ENCODE measurements around the gene KCNAB1. TPM values are rescaled to one million over a fixed set of nuclear protein-coding genes. Genes with fewer than 3 reads are reported as not detected.

KCNAB1 gene
- total RNA-seq, 1 donor from 2014 or later: 0.79 TPM

DNA sequence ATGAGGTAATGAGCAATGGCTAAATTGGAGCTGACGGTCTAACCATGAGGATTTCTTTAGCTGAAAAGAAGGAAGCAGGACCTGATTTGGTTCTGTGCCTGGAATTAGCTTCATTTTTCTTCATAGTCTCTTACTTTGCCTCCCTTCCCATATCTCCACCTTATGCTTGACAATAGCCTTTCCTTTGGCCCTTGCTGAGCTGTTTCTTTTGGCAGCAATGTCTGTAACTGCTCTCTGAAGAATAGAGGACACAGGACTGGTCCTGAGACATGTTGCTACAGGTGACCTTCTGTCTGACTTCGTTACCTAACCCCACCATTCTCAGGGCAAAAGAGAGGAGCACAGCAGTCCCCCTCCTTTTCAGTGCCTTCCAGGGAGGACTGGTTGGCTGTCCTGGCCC lies 312.2 kb downstream of the KCNAB1 start:
- H3K4me3 Mint-ChIP-seq: no peak overlapping the region
- no peak overlapping the region for H3K27ac Mint-ChIP-seq (ENCODE audit: unreplicated experiment)
- H3K27me3 Mint-ChIP-seq (ENCODE audit: low read depth): peaks cover 14% of the 10 kb centered on the region
- no peaks in the 10 kb centered on the region for H3K36me3 Mint-ChIP-seq (ENCODE audit: low read depth)
- peaks cover 9% of the 10 kb centered on the region for H3K9me3 Mint-ChIP-seq
- H3K4me1 Mint-ChIP-seq: no peaks in the 10 kb centered on the region
- TF ChIP-seq CTCF (conservative IDR thresholded peaks at IDR 0.05): no peak
- DNase-seq (ENCODE audit: low read depth, low spot score): no peak

- TF ChIP-seq CTCF (conservative IDR thresholded peaks at IDR 0.05): no peak
- DNase-seq (ENCODE audit: low read depth, low spot score): no peak
- H3K36me3 Mint-ChIP-seq (ENCODE audit: low read depth): no peaks in the 10 kb centered on the region
- peaks cover 14% of the 10 kb centered on the region for H3K27me3 Mint-ChIP-seq (ENCODE audit: low read depth)
- H3K4me3 Mint-ChIP-seq: no peak overlapping the region
- peaks cover 9% of the 10 kb centered on the region for H3K9me3 Mint-ChIP-seq
- no peak overlapping the region for H3K27ac Mint-ChIP-seq (ENCODE audit: unreplicated experiment)
- no peaks in the 10 kb centered on the region for H3K4me1 Mint-ChIP-seq
Measured at GRCh38 chr3:156433138-156433537, 312.8 kb downstream of the KCNAB1 start.

- peaks cover 14% of the 10 kb centered on the region for H3K27me3 Mint-ChIP-seq (ENCODE audit: low read depth)
- no peaks in the 10 kb centered on the region for H3K36me3 Mint-ChIP-seq (ENCODE audit: low read depth)
- peaks cover 9% of the 10 kb centered on the region for H3K9me3 Mint-ChIP-seq
- DNase-seq (ENCODE audit: low read depth, low spot score): no peak
- no peak overlapping the region for H3K4me3 Mint-ChIP-seq
- H3K27ac Mint-ChIP-seq (ENCODE audit: unreplicated experiment): no peak overlapping the region
- H3K4me1 Mint-ChIP-seq: no peaks in the 10 kb centered on the region
- no peak for TF ChIP-seq CTCF (conservative IDR thresholded peaks at IDR 0.05)
Measured at GRCh38 chr3:156433910-156434309, 313.5 kb downstream of the KCNAB1 start.

DNA sequence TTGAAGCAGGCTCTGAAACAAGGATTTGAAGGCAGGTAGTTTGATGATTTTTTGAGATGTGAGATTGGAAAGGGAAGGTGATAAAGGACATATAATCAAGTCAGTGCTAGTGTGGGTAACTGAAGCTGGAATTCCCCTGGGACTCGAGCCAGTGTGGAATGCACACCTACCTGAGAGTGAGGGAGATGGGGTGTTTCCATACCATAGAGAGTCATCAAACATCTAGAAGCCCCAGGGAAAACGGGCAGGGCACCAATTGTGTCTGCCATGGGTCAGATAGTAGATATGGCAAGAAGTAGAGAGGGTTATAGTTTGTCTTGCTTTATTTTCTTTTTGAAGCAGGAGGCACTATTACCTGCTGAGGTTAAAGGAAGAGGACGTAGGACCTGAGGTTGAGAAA lies 314.5 kb downstream of the KCNAB1 start:
- Mint-ChIP-seq H3K27ac (ENCODE audit: unreplicated experiment) (no peak overlapping the region), H3K9me3 (peaks cover 9% of the 10 kb centered on the region), H3K4me3 (no peak overlapping the region), H3K36me3 (ENCODE audit: low read depth) (no peaks in the 10 kb centered on the region), H3K4me1 (no peaks in the 10 kb centered on the region), H3K27me3 (ENCODE audit: low read depth) (peaks cover 14% of the 10 kb centered on the region)
- no peak for TF ChIP-seq CTCF (conservative IDR thresholded peaks at IDR 0.05)
- no peak for DNase-seq (ENCODE audit: low read depth, low spot score)

DNA sequence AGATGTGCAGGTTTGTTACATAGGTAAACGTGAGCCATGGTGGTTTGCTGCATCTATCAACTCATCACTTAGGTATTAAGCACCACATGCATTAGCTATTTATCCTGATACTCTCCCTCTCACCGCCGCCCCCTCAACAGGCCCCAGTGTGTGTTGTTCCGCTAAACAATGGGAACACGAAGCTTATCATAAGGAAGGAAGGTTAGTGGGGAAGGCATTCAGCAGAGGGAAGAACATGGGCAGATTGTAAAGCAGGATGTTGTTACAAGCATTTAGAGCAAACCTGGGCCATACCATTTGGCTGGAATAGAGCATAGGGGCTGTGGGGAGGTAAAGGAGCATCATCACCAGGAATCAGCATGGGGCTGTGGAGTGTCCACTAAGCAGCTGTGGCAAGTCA lies 322.7 kb downstream of the KCNAB1 start:
- no peak for TF ChIP-seq CTCF (conservative IDR thresholded peaks at IDR 0.05)
- Mint-ChIP-seq H3K9me3 (no peaks in the 10 kb centered on the region), H3K27ac (ENCODE audit: unreplicated experiment) (no peak overlapping the region), H3K27me3 (ENCODE audit: low read depth) (peaks cover 3% of the 10 kb centered on the region), H3K36me3 (ENCODE audit: low read depth) (no peaks in the 10 kb centered on the region), H3K4me1 (peaks cover 5% of the 10 kb centered on the region), H3K4me3 (no peak overlapping the region)
- no peak for DNase-seq (ENCODE audit: low read depth, low spot score)

Data from neural crest cell (in vitro differentiated cells).